HG03575 (cell line): Measurements from ENCODE around the gene TTLL13.

Experiments
- ATAC-seq: cut with Tn5 transposase; IDR thresholded peaks from one replicate; pipeline ENCODE4 v1.9.1; 2021; ENCODE audit not compliant: unreplicated experiment, insufficient number of reproducible peaks, low FRiP score; ENCODE audit errors: extremely low read depth

TTLL13 gene

GRCh38 chr15:90213122-90213817, 36.1 kb upstream of the TTLL13 start:
- no peak for ATAC-seq

- ATAC-seq, result no peak
These were observed 35.5 kb upstream of the TTLL13 start for GRCh38 chr15:90213818-90214204.

DNA sequence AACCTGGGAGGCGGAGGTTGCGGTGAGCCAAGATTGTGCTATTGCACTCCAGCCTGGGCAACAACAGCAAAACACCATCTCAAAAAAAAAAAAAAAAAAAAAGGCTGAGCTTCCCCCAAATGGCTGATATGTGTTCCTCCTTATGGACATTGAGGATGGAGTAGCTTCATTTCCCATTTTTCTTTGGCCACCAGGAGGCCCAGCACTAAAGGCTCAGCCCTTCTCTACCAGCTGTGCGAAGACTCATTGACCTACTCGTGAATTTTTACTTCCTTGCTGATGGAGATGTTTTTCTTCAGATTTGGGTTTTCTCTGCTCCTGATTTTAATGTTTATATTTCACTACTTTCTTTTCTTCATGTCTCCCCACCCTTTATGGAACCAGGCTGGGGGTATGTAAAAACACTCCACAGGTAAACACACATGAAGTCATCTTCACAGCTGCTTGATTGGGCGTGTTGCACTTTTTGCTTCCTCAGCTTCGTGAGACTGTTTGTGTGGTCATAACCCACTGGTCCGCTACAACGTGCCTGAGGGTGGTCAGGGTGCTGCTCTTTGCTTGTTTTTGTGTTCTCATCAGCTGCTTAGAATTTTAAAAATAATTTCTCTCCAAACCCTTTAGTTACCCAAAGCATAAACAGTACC, 34.7 kb upstream of the TTLL13 start:
- ATAC-seq, result no peak

- ATAC-seq, result no peak
These were observed 31.5 kb upstream of the TTLL13 start for GRCh38 chr15:90217671-90218394.

- no peak for ATAC-seq
These were observed 29.8 kb upstream of the TTLL13 start for GRCh38 chr15:90219421-90220141.

GRCh38 chr15:90221246-90221900, 28.0 kb upstream of the TTLL13 start:
- ATAC-seq, result no peak

DNA sequence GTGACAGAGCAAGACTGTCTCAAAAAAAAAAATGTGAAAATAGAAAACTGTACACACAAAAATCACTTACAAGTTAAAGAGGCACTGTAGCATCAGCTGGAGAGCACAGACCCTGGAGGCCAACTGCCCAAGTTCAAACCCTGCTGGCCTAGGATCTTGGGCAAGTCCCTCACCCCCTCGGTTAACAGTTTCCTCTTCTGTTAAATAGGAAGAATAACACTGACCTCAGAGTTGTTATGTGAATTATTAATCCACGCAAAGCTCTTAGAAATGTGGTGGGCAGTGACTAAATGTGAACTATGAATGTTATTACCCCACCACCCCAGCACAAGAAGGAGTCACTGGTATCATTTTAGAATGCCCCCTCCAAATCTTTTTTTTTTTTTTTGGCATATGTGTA, 26.8 kb upstream of the TTLL13 start:
- no peak for ATAC-seq

GRCh38 chr15:90223441-90224165, 25.8 kb upstream of the TTLL13 start:
- no peak for ATAC-seq

GRCh38 chr15:90225047-90225446, 24.3 kb upstream of the TTLL13 start:
- no peak for ATAC-seq

- ATAC-seq, result no peak
These were observed 23.7 kb upstream of the TTLL13 start for GRCh38 chr15:90225504-90226234.

DNA sequence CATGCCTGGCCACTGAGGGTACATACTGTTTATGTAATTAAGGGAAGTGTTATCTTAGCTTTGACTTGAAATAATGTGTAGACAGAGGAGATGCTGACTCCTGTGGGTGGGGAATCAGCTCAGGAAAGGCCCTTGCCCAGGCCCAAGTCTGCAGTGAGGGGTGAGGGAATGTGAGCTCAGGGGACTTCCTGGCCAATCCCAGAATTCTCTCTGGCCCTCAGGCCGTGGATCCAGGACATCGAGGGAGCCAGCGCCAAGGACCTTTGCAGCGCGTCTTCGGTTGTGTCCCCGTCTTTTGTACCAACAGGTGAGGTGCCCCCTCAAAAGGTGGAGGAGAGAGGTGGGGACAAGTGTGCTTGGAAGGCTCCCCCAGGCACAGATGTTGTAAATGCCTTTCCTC, 22.0 kb upstream of the TTLL13 start:
- ATAC-seq, result no peak

DNA sequence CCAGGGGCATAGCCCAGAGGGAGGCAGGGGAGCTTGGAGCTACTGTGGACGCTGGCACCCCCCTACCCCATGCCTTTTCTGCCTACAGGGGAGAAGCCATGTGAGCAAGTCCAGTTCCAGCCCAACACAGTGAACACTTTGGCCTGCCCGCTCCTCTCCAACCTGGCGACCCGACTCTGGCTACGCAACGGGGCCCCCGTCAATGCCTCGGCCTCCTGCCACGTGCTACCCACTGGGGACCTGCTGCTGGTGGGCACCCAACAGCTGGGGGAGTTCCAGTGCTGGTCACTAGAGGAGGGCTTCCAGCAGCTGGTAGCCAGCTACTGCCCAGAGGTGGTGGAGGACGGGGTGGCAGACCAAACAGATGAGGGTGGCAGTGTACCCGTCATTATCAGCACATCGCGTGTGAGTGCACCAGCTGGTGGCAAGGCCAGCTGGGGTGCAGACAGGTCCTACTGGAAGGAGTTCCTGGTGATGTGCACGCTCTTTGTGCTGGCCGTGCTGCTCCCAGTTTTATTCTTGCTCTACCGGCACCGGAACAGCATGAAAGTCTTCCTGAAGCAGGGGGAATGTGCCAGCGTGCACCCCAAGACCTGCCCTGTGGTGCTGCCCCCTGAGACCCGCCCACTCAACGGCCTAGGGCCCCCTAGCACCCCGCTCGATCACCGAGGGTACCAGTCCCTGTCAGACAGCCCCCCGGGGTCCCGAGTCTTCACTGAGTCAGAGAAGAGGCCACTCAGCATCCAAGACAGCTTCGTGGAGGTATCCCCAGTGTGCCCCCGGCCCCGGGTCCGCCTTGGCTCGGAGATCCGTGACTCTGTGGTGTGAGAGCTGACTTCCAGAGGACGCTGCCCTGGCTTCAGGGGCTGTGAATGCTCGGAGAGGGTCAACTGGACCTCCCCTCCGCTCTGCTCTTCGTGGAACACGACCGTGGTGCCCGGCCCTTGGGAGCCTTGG, 21.3 kb upstream of the TTLL13 start:
- no peak for ATAC-seq

GRCh38 chr15:90228960-90229359, 20.4 kb upstream of the TTLL13 start:
- no peak for ATAC-seq

DNA sequence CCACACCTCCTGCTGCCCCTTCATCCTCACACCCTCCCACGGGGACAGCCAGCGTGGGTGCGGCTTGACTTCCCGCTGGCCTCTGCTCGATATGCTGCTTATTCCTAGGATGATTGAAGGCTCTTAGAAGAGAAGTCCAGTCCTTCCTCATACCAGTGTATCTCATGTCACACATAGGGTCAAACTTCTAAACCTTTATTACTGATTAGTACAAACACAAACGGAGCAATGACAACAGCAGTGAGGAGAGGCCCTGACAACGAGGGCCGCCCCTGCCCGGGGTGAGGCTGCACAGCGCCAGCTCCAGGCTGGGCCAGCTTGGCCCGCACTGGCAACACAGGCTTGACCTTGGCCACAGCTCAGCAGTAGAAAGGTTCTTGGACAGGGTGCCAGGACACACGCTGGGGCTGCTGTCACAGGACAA, 19.3 kb upstream of the TTLL13 start:
- ATAC-seq, result no peak

DNA sequence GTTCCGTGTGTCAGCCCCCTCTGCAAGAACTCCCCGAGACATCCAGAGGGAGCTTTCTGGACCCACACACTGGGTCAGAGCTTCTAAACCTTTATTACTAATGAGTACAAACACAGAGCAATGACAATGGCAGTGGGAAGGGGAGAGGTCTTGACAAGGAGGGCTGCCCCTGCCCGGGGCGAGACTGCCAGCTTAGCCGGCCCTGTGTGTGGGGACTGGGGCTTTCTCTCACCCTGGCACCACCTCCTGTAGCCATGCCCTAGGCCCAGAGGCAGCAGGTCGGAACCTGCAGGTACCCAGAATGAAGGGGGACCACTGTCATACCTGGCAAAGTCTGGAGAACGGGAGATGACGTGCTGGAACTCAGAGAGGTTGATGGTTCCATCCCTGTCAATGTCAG, 18.7 kb upstream of the TTLL13 start:
- ATAC-seq, result no peak

DNA sequence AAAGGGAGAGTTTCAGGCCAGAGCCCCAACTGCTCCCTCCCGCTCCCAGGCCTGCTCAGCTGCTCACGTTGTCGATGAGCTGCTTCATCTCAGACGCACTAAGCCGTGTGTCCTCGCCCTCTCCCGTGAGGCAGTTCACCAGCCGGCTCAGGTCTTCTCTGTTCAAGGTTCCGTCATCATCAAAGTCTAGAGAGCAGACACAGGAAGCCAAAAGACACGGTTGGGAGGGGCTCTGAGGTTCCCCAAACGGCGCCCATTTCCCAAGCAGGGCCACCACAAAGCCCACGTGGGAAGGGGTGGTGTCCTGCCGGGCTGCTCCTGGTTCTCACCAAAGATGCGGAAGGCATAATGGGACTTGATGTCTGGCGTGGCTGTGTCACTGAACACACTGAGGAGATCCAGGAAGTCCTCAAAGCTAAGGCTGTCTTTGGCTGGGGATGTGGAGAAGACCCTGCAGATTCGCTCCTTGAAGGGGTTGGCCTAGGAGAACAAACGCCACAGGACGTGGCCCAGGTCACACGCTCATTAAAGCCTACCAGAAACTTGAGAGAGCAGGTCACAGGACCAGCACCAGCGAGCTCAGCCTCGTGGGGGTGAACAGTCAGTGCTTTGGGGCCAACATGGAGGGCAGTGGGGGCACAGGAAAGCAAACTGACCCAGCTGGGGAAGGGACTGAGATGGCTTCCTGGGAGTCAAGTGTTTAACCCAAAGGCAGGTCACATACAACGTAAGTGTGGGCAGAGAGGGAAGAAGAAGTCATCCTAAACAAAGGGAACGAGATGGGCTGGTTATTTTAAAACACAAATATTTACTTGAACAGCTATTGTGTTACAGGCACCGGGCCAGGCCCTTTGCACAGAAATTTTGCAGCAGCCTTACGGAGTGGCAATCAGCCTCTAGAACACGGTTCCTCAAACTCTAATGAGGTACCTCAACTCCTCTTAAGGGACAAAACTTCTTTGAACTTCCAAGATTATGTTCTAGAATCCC, 18.0 kb upstream of the TTLL13 start:
- ATAC-seq, result no peak
